WTC11 (cell line): ENCODE results near the gene SYNGAP1. TPM values are rescaled to one million over a fixed set of nuclear protein-coding genes. Genes with fewer than 3 reads are reported as not detected.

Experiments used
- ATAC-seq: fragments of 200-7000 bp; cut with Tn5 transposase; 2 replicates; pipeline ENCODE4 v1.10.0; 2021; ENCODE audit warnings: mild to moderate bottlenecking, moderate library complexity
- CTCF ChIA-PET: fragments of 300-600 bp; sonication (Branson Sonifier 250); formaldehyde crosslinking; loops from one replicate; lab custom pipeline; 2021; ENCODE audit warnings: antibody characterized with exemption; lab: Charles Lee
- POLR2A ChIA-PET: fragments of 350-600 bp; sonication (Branson Sonifier 250); formaldehyde crosslinking; loops from one replicate; lab custom pipeline; 2021; ENCODE audit warnings: antibody characterized with exemption; lab: Charles Lee
- DNase-seq: peaks from one replicate; pipeline ENCODE4 v3.0.0; 2021; ENCODE audit warnings: low spot score
- H3K27ac Mint-ChIP-seq: 2 replicates; pipeline ENCODE4 v1.8.0; 2021; ENCODE audit warnings: mixed read lengths
- H3K27me3 Mint-ChIP-seq: 2 replicates; pipeline ENCODE4 v1.8.0; 2021; ENCODE audit warnings: low read depth, mild to moderate bottlenecking, moderate library complexity, mixed read lengths
- H3K36me3 Mint-ChIP-seq: 2 replicates; pipeline ENCODE4 v1.8.0; 2021; ENCODE audit warnings: mixed read lengths
- H3K4me1 Mint-ChIP-seq: 2 replicates; pipeline ENCODE4 v1.8.0; 2022; ENCODE audit warnings: mixed read lengths
- H3K4me3 Mint-ChIP-seq: 2 replicates; pipeline ENCODE4 v1.8.0; 2021; ENCODE audit warnings: mild to moderate bottlenecking, moderate library complexity, mixed read lengths
- H3K9me3 Mint-ChIP-seq: 2 replicates; pipeline ENCODE4 v1.8.0; 2021; ENCODE audit warnings: mixed read lengths
- E2F1 ChIP-seq: sonication (generic); formaldehyde crosslinking; IDR thresholded peaks from 2 replicates; pipeline ENCODE4 v1.8.0; 2022; ENCODE audit warnings: mild to moderate bottlenecking, missing genetic modification reagents
- ELF4 ChIP-seq: sonication (generic); formaldehyde crosslinking; IDR thresholded peaks from 2 replicates; pipeline ENCODE4 v1.8.1; 2022; ENCODE audit warnings: low read depth, mild to moderate bottlenecking, moderate library complexity, missing genetic modification reagents
- FOXP1 ChIP-seq: sonication (generic); formaldehyde crosslinking; IDR thresholded peaks from 2 replicates; pipeline ENCODE4 v1.8.0; 2022; ENCODE audit warnings: missing genetic modification reagents, mild to moderate bottlenecking, moderate library complexity, borderline replicate concordance
- FOXP4 ChIP-seq: sonication (generic); formaldehyde crosslinking; IDR thresholded peaks from 2 replicates; pipeline ENCODE4 v1.8.0; 2022; ENCODE audit warnings: mild to moderate bottlenecking, missing genetic modification reagents
- GRHL2 ChIP-seq: fragments of 250-450 bp; sonication (Bioruptor Pico); IDR thresholded peaks from 2 replicates; pipeline ENCODE4 v1.8.0; 2022; ENCODE audit warnings: mild to moderate bottlenecking, moderate library complexity; ENCODE audit not compliant: insufficient replicate concordance, severe bottlenecking
- GTF2I ChIP-seq: fragments of 250-450 bp; sonication (Bioruptor Pico); conservative IDR thresholded peaks from 2 replicates; pipeline ENCODE4 v1.4.0; 2021; ENCODE audit warnings: mild to moderate bottlenecking
- IRF2 ChIP-seq: sonication (generic); formaldehyde crosslinking; IDR thresholded peaks from 2 replicates; pipeline ENCODE4 v1.8.0; 2022; ENCODE audit warnings: low read depth, missing genetic modification reagents, borderline replicate concordance
- KAT7 ChIP-seq: sonication (generic); formaldehyde crosslinking; IDR thresholded peaks from 2 replicates; pipeline ENCODE4 v1.8.1; 2023; ENCODE audit warnings: missing genetic modification reagents, mild to moderate bottlenecking, borderline replicate concordance
- NFYB ChIP-seq: sonication (generic); formaldehyde crosslinking; conservative IDR thresholded peaks from 2 replicates; pipeline ENCODE4 v1.8.0; 2022; ENCODE audit warnings: low read depth, missing genetic modification reagents
- NR3C1 ChIP-seq: sonication (generic); formaldehyde crosslinking; conservative IDR thresholded peaks from 2 replicates; pipeline ENCODE4 v1.8.1; 2023; ENCODE audit warnings: low read depth, mild to moderate bottlenecking, missing genetic modification reagents
- PREB ChIP-seq: sonication (generic); formaldehyde crosslinking; IDR thresholded peaks from 2 replicates; pipeline ENCODE4 v1.8.1; 2022; ENCODE audit warnings: mild to moderate bottlenecking, missing genetic modification reagents, moderate library complexity, borderline replicate concordance
- PRRX2 ChIP-seq: fragments of 250-450 bp; sonication (Bioruptor Pico); IDR thresholded peaks from 2 replicates; pipeline ENCODE4 v1.8.0; 2021; ENCODE audit warnings: mild to moderate bottlenecking
- RELA ChIP-seq: sonication (generic); formaldehyde crosslinking; IDR thresholded peaks from 2 replicates; pipeline ENCODE4 v1.8.1; 2022; ENCODE audit warnings: missing genetic modification reagents, mild to moderate bottlenecking, borderline replicate concordance
- RORB ChIP-seq: fragments of 250-450 bp; sonication (Bioruptor Pico); IDR thresholded peaks from 2 replicates; pipeline ENCODE4 v1.9.0; 2021; ENCODE audit warnings: mild to moderate bottlenecking
- SMAD4 ChIP-seq: sonication (generic); formaldehyde crosslinking; IDR thresholded peaks from 2 replicates; pipeline ENCODE4 v1.8.0; 2022; ENCODE audit warnings: mild to moderate bottlenecking, missing genetic modification reagents
- USF2 ChIP-seq: sonication (generic); formaldehyde crosslinking; IDR thresholded peaks from 2 replicates; pipeline ENCODE4 v1.8.1; 2023; ENCODE audit warnings: mild to moderate bottlenecking, missing genetic modification reagents, moderate library complexity
- ZNF219 ChIP-seq: sonication (generic); formaldehyde crosslinking; IDR thresholded peaks from 2 replicates; pipeline ENCODE4 v1.8.0; 2023; ENCODE audit warnings: missing genetic modification reagents, mild to moderate bottlenecking, borderline replicate concordance
- ZNF263 ChIP-seq: sonication (generic); formaldehyde crosslinking; IDR thresholded peaks from 2 replicates; pipeline ENCODE4 v1.8.1; 2022; ENCODE audit warnings: low read depth, mild to moderate bottlenecking, moderate library complexity, missing genetic modification reagents
- ZNF317 ChIP-seq: sonication (generic); formaldehyde crosslinking; IDR thresholded peaks from 2 replicates; pipeline ENCODE4 v1.8.1; 2023; ENCODE audit warnings: low read depth, mild to moderate bottlenecking, moderate library complexity, missing genetic modification reagents, borderline replicate concordance
- ZNF396 ChIP-seq: fragments of 250-450 bp; sonication (Bioruptor Pico); IDR thresholded peaks from 2 replicates; pipeline ENCODE4 v1.8.0; 2021; ENCODE audit warnings: mild to moderate bottlenecking, moderate library complexity, borderline replicate concordance
- ZNF416 ChIP-seq: fragments of 250-450 bp; sonication (Bioruptor Pico); IDR thresholded peaks from 2 replicates; pipeline ENCODE4 v1.9.0; 2021; ENCODE audit warnings: mild to moderate bottlenecking, inconsistent platforms
- ZNF512 ChIP-seq: sonication (generic); formaldehyde crosslinking; IDR thresholded peaks from 2 replicates; pipeline ENCODE4 v1.8.1; 2022; ENCODE audit warnings: missing genetic modification reagents, borderline replicate concordance
- ZNF671 ChIP-seq: fragments of 250-450 bp; sonication (Bioruptor Pico); IDR thresholded peaks from 2 replicates; pipeline ENCODE4 v1.8.0; 2021; ENCODE audit warnings: mild to moderate bottlenecking
- total RNA-seq: library from RNA; stranded (reverse); gene quantifications from 3 replicates; pipeline ENCODE4 v1.2.3, GENCODE V29; 2021
- TF ChIP-seq, protein P1 (sequence below): fragments of 250-450 bp; sonication (Bioruptor Pico); IDR thresholded peaks from 2 replicates; pipeline ENCODE4 v1.8.0; 2021; ENCODE audit warnings: mild to moderate bottlenecking

The SYNGAP1 gene
- total RNA-seq, 1 experiment from 2014 or later = 139 TPM

GRCh38 chr6:33410050-33410710 is 9.7 kb upstream of the SYNGAP1 start (continued):
- no peak for TF ChIP-seq ZNF263 (CRISPR knock-in tag)
- TF ChIP-seq USF2 (CRISPR knock-in tag) = peak; percentile 56; the same call in 1 of the 2 replicates
- TF ChIP-seq PREB (CRISPR knock-in tag) = no peak; the same call in 1 of the 2 replicates
- no peak for TF ChIP-seq ZNF512 (CRISPR knock-in tag)
- peak; percentile 93 for TF ChIP-seq NFYB
- no peak for TF ChIP-seq ZNF317 (CRISPR knock-in tag)
- no peak for TF ChIP-seq ZNF219 (CRISPR knock-in tag)
- TF ChIP-seq FOXP1 = peak; percentile 94
- no peak for TF ChIP-seq ZNF671 (CRISPR knock-in tag)
- no peak for TF ChIP-seq ELF4 (CRISPR knock-in tag)
- TF ChIP-seq SMAD4 = no peak
- TF ChIP-seq NR3C1 (CRISPR knock-in tag) = no peak
- peak; percentile 89; the same call in 1 of the 2 replicates for TF ChIP-seq PRRX2
- no peak for TF ChIP-seq RORB (CRISPR knock-in tag)
- TF ChIP-seq RELA (CRISPR knock-in tag) = peak; percentile 92; the same call in 1 of the 2 replicates
- TF ChIP-seq, protein P1, sequence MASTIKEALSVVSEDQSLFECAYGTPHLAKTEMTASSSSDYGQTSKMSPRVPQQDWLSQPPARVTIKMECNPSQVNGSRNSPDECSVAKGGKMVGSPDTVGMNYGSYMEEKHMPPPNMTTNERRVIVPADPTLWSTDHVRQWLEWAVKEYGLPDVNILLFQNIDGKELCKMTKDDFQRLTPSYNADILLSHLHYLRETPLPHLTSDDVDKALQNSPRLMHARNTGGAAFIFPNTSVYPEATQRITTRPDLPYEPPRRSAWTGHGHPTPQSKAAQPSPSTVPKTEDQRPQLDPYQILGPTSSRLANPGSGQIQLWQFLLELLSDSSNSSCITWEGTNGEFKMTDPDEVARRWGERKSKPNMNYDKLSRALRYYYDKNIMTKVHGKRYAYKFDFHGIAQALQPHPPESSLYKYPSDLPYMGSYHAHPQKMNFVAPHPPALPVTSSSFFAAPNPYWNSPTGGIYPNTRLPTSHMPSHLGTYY (CRISPR knock-in tag) = no peak
- peak; percentile 73; the same call in 1 of the 2 replicates for TF ChIP-seq ZNF416 (CRISPR knock-in tag)
- 0 out of 2 replicates have a peak, but pooled peaks have one; percentile 60 for TF ChIP-seq KAT7 (CRISPR knock-in tag)
- TF ChIP-seq ZNF396 (CRISPR knock-in tag) = no peak

GRCh38 chr6:33410711-33411631 is 8.9 kb upstream of the SYNGAP1 start, which contains the start of gene PHF1:
PHF1 (plus strand) TSS chr6:33411014; CDS start chr6:33412264, 1,250 bp downstream.
- ATAC-seq (no peak; the same call in 1 of the 2 replicates), DNase-seq (peak; percentile 47)
- H3K27ac Mint-ChIP-seq = peak within 1 kb of the TSS; percentile 98
- ChIA-PET CTCF (interaction anchor here (0.6 to 2.1 kb wide), 11 partner anchors 8 to 1548 kb away, joined by 3 to 17 read pairs (median 4); partner anchors contain the start of genes B3GALT4, NEU1, SYNGAP1 and ZBTB22), POLR2A (interaction anchor here (0.6 to 1.8 kb wide), 7 partner anchors 14 to 29 kb away, joined by 3 to 10 read pairs (median 4); no protein-coding TSS in a partner anchor)
- peak within 1 kb of the TSS; percentile 83 for H3K4me3 Mint-ChIP-seq
- H3K9me3 Mint-ChIP-seq = no peaks in the 10 kb centered on the region
- peaks cover 29% of the 10 kb centered on the region for H3K4me1 Mint-ChIP-seq
- peaks cover 50% of the 10 kb centered on the region for H3K36me3 Mint-ChIP-seq
- no peaks in the 10 kb centered on the region for H3K27me3 Mint-ChIP-seq
- TF ChIP-seq IRF2 (CRISPR knock-in tag) (no peak), FOXP4 (CRISPR knock-in tag) (no peak), GRHL2 (CRISPR knock-in tag) (no peak), GTF2I (CRISPR knock-in tag) (no peak), E2F1 (CRISPR knock-in tag) (no peak)
